BJ (cell line): ENCODE data around the gene PTH2. TPM values are rescaled to one million over a fixed set of nuclear protein-coding genes. Genes with fewer than 3 reads are reported as not detected.

Source experiments
- CTCF ChIA-PET: fragments of 350-600 bp; formaldehyde crosslinking; extraction: SDS; loops from one replicate; lab custom pipeline; 2021; ENCODE audit warnings: antibody characterized with exemption, inconsistent platforms; lab: Yijun Ruan, JAX
- POLR2A ChIA-PET: fragments of 300-600 bp; sonication (Branson Sonifier 250); formaldehyde crosslinking; extraction: SDS; loops from one replicate; lab custom pipeline; 2021; ENCODE audit warnings: antibody characterized with exemption; lab: Charles Lee
- DNase-seq: peaks from one replicate; pipeline ENCODE4 v3.0.0-alpha.2; 2011; ENCODE audit warnings: low read depth
- H3K27me3 ChIP-seq: 2 replicates; pipeline ENCODE4 v1.6.0; 2011; ENCODE audit warnings: low read length; ENCODE audit not compliant: control insufficient read depth, insufficient read depth
- H3K36me3 ChIP-seq: 2 replicates; pipeline ENCODE4 v1.5.1; 2011; ENCODE audit warnings: low read length; ENCODE audit not compliant: control insufficient read depth, insufficient read depth
- H3K4me3 ChIP-seq: 2 replicates; pipeline ENCODE4 v1.5.1; 2011; ENCODE audit warnings: low read depth, mild to moderate bottlenecking, control low read depth, low read length
- CTCF ChIP-seq: IDR thresholded peaks from 2 replicates; pipeline ENCODE4 v1.5.1; 2011; ENCODE audit warnings: low read depth, mild to moderate bottlenecking, control low read depth, inconsistent platforms, low read length, moderate library complexity; ENCODE audit not compliant: insufficient read depth
- polyA plus RNA-seq: library from polyadenylated mRNA; depleted of rRNA; stranded (reverse); fragments of >200 nt; gene quantifications from 2 replicates; pipeline ENCODE4 v1.2.3, GENCODE V29; 2011

The PTH2 gene
- polyA plus RNA-seq, 1 experiment: not detected

DNA sequence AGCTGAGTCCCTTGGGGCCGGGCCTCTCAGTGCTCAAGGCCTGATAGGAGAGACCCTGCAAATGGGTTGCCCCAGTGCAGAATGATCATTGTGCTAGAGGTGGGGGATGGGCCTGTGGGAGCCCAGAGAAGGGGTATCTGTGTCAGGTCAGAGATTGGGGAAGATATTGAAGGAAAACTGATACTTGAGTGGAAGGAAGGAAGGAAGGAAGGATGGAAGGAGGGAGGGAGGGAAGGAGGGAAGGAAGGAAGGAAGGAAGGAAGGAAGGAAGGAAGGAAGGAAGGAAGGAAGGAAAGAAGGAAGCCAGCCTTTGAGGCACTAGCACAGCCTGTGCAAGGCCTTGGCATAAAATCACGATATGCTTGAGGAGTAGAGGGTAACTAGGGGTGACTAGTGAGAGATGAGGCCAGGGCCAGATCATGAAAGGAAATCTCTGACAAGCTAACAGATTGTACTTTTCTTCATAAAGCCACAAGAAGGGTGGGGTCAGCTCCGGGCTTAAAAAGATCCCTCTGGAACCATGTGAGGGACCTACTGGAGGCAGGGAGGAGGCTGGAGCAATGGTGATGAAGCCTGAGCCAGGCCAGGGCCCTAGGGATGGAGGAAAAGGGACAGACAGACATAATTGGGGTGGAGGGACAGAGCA, 11.4 kb downstream of the PTH2 start:
- no peak for TF ChIP-seq CTCF

DNA sequence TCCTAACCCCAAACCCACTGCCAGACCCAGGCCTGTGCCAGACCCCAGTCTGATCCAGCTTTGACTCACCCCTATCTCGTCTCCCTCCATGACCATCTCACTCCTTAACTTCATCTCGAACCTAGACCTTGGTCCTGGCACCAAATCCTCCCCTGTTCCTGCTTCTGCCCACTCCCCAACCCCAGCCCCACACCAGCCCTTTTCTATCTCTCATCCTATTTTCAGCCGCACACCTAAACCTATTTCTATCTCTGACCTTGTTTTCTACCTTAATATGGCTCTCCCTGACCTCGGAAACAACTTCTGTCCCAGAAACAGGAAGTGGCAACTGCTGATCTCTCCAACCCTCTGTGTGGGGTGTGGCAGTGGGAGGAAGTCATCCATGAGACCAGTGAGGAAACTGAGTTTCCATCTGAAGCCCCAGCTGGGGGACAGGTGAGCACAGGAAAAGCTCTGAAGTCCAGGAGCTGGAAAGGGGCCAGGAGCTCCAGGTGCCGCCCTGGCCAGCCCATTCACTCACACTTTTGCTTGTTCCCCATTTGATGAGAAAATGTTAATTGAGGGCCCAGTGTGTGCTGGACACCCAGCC, 13.7 kb downstream of the PTH2 start:
- POLR2A ChIA-PET: no interaction called here
- CTCF ChIA-PET: interaction anchor here (0.6 to 1.6 kb wide), 2 partner anchors 18 to 152 kb away, joined by 3 to 6 read pairs; no protein-coding TSS in a partner anchor
- no peak for DNase-seq
- no peak for TF ChIP-seq CTCF
- Histone ChIP-seq H3K4me3 (no peak overlapping the region), H3K27me3 (peaks cover 1% of the 10 kb centered on the region), H3K36me3 (no peaks in the 10 kb centered on the region)

More for the DNA sequence above, 11.4 kb downstream of the PTH2 start:
- Histone ChIP-seq H3K4me3 (no peak overlapping the region), H3K27me3 (peaks cover 1% of the 10 kb centered on the region), H3K36me3 (no peaks in the 10 kb centered on the region)
- DNase-seq: no peak
- ChIA-PET CTCF (interaction anchor here (2.4 kb wide), 1 partner anchor 20 kb away, joined by 7 read pairs; no protein-coding TSS in a partner anchor), POLR2A (no interaction called here)

- Histone ChIP-seq H3K4me3 (no peak overlapping the region), H3K36me3 (no peaks in the 10 kb centered on the region), H3K27me3 (peaks cover 1% of the 10 kb centered on the region)
- DNase-seq: no peak
- ChIA-PET POLR2A (no interaction called here), CTCF (interaction anchor here (0.6 to 1.6 kb wide), 3 partner anchors 17 to 151 kb away, joined by 3 to 6 read pairs (median 3); no protein-coding TSS in a partner anchor)
- no peak for TF ChIP-seq CTCF
Measured at GRCh38 chr19:49408816-49409440, 14.3 kb downstream of the PTH2 start.

- Histone ChIP-seq H3K36me3 (no peaks in the 10 kb centered on the region), H3K27me3 (peaks cover 1% of the 10 kb centered on the region), H3K4me3 (no peak overlapping the region)
- no peak for TF ChIP-seq CTCF
- ChIA-PET CTCF (no interaction called here), POLR2A (no interaction called here)
- no peak for DNase-seq
Measured at GRCh38 chr19:49407482-49408015, 15.7 kb downstream of the PTH2 start.

DNA sequence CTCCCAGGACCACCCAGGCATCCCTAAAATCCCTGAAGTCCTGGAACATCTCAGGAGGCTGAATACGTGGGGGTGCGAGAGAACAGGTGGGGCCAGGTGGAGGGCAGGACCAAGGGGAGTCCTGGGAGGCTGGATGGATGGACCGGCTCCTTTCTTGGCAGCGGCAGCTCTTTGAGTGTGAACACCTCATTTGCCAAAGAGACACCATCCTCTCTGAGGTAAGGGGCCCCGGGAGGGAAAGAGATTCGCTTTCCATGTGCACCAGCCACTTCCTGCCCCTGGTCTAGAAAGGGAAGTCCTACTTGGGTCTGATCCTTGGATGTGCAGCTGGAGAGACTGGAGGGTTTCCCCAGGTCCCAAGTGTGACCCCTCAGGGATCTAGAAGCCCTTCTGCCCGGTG, 16.2 kb downstream of the PTH2 start:
- Histone ChIP-seq H3K36me3 (no peaks in the 10 kb centered on the region), H3K4me3 (no peak overlapping the region), H3K27me3 (peaks cover 1% of the 10 kb centered on the region; the same call in 1 of the 2 replicates)
- no peak for TF ChIP-seq CTCF
- CTCF ChIA-PET: no interaction called here
- no peak for DNase-seq
- POLR2A ChIA-PET: no interaction called here
